Superior temporal gyrus (tissue), 1 donor: Measurements from ENCODE around the gene NARS2.
"Not testable (repeated sequence)": the region's sequence is repeated elsewhere in the genome, so short reads cannot be mapped to it uniquely, and the experiment has no call there.

Experiments
- DNase-seq: peaks from one replicate; pipeline ENCODE4 v3.0.0-alpha.2; 2016; ENCODE audit errors: extremely low spot score

Gene NARS2

DNA sequence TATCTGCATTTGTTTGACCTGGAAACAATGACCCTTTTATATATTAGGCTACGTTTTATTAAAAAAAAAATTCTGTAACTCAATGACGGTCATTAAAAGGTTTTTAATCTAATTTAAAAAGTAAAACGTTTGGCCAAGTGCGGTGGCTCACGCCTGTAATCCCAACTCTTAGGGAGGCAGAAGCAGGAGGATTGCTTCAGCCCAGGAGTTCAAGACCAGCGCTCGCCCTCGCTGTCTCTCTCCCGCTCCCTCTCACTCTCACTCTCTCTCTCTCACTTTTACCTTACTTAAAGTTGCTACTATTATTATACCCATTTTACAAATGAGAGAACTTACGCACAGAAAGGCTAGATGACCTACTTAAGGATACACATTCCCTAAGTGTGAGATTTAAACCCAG, 814 bp upstream of the NARS2 start:
- no peak for DNase-seq

DNA sequence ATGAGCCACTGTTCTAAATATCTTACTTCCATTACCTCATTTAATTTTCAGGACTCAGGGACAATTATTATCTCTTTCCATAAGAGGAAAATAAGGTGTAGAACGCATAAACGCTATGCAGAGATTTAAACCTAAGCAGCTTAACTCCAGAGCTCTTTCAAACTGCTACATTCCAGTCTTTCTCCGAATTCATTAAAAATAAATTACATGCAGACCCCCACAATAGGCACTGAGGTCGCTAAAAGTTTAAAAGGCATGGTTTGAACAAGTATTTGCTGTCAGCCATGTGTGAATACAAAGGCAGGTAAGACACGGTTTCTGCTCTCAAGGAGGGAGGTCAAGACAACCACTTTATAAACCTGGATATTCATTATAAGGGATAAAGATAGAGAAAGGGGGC, 983 bp downstream of the NARS2 start:
- no peak for DNase-seq

DNA sequence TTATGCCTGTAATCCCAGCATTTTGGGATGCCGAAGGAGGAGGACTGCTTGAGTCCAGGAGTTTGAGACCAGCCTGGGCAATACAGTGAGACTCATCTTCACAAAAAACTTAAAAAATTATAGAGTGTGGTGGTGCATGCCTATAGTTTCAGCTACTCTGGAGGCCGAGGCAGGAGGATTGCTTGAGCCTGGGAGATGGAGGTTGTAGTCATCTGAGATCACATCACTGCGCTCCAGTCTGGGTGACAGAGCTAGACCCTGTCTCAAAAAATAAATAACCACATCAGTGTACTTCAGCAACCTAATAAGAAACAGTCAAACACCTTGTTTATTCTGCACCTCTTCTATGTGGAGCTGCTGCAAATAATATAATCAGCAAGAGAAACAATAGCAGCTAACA, 1.4 kb downstream of the NARS2 start:
- DNase-seq: no peak

DNA sequence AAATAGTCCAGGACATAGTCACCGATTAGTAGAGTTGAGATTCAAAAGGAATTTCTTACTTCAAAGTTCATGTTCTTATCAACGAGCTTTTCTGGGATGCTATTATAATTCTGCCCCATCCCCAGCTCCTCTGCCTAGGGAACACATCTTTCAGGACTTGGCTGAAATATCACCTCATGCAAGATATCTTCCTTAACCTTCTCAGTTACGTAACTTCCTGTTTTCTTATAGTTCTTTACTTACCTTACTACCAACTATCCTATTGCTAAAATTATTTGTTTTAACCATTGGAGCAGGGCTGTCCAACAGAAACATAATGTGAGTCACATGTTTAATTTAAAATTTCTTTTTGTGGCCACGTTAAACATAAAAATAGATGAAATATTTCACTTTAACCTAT, 2.3 kb downstream of the NARS2 start:
- no peak for DNase-seq

DNA sequence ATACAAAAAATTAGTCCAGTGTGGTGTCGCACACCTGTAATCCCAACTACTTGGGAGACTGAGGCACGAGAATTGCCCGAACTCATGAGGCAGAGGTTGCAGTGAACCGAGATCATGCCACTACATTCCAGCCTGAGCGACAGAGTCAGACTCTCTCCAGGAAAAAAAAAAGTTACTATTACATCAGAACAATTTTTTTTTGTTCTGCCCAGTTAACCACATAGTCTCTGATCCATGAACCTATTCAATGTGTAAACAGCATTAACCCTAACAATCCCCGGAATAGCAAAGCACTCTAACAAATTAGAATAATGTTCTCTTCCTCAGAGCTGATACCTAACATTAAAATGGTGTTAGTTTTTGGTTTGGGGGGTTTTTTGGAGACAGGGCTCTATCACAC, 4.6 kb downstream of the NARS2 start:
- DNase-seq: no peak

DNA sequence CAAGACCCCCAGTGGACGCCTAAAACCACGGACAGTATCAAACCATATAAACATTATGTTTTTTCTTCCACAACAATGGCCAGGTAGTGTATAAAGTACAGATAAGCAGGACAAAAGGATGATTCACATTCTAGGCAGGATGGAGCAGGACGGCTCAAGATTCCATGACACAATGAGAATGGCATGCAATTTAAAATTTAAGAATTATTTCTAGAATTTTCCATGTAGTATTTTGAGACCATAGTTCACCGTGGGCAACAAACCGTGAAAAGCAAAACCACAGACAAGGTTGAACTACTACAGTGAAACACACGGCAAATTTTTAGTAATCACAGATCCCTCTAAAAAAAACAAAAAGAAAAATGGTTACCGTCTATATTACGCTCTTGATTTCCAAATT, 7.5 kb downstream of the NARS2 start:
- DNase-seq: no peak

DNA sequence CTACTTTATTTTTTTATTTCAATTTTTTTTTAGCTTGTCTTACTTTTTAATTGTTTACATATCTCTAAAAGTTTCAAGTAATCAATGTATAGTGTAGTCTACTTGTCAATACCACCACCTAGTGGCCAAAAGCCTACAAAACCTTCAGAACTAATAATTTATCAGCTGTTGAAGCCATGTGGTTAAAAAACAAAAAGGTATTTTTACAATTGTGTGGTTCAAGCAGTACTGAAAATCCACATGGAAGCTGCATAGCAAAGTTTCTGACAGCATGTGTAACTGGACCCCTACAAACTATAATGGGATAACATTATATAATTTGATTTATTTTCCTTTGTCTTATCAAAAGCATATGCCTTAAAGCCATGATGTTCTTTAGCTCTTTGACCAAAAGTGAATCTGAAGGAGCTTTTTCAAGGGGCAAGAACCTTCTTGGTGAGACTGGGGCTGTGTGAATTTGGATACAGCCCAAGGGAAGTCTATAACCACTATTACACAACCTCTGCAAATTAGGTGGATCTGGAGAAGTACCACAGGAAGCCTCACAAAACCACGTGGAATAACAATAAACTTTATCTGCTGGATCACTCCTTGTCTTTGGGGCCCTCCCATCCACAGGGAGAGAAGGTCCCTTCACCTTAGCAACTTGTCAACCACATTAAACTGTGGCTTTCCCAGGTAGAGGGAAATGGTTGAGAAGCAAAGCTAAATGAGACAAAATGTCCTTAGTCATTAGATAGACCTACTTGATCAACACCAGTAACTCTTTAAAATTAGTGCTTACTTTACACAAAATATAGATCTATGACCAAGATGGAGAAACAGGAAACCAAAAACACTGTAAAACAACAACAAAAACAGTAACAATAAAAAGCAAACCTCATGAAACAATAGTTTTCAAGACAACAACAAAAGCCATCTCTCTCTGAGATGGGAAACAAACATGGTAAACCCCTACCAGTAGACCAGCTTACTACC, 9.9 kb downstream of the NARS2 start:
- peak; percentile 90 for DNase-seq

DNA sequence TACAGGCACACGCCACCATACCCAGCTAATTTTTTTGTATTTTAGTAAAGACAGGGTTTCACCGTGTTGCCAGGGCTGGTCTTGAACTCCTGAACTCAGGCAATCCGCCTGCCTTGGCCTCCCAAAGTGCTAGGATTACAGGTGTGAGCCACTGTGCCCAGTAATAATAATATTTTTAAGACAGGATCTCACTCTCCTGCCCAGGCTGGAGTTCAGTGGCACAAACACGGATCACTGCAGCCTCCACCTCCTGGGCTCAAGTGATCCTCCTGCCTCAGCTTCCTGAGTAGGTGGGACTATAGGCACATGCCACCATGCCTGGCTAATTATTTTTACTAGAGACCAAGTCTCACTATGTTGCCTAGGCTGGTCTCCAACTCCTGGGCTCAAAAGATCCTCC, 10.6 kb downstream of the NARS2 start:
- not testable (repeated sequence) for DNase-seq

DNA sequence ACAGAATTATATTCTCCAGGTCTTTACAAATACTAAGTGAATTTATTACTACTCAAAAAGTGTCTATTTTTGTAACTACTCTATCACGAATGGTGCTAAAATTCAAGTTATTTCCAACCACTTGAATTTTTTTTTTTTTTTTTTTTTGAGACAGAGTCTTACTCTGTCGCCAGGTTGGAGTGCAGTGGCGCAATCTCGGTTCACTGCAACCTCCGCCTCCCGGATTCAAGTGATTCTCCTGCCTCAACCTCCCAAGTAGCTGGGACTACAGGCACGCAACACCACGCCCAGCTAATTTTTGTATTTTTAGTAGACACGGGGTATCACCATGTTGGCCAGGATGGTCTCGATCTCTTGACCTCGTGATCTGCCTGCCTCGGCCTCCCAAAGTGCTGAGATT, 11.6 kb downstream of the NARS2 start:
- DNase-seq: not testable (repeated sequence)

DNA sequence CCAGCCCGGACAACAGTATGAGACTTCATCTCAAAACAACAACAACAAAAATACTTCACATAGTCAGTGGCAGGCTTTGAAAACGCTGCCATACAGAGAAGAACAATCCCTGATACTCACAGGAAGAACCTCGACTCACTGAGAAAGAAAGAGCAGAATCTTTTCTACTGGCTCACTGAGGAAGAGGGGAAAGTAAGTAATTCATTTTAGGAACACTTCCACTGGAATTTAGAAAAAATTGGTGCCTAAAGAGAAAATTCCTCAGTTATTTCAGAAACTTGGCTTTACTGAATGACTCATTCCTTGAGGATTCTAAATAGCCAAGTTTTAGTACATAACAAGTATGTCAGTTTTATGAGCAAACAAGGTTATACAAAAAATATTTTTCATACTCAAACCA, 12.3 kb downstream of the NARS2 start:
- DNase-seq: no peak

DNA sequence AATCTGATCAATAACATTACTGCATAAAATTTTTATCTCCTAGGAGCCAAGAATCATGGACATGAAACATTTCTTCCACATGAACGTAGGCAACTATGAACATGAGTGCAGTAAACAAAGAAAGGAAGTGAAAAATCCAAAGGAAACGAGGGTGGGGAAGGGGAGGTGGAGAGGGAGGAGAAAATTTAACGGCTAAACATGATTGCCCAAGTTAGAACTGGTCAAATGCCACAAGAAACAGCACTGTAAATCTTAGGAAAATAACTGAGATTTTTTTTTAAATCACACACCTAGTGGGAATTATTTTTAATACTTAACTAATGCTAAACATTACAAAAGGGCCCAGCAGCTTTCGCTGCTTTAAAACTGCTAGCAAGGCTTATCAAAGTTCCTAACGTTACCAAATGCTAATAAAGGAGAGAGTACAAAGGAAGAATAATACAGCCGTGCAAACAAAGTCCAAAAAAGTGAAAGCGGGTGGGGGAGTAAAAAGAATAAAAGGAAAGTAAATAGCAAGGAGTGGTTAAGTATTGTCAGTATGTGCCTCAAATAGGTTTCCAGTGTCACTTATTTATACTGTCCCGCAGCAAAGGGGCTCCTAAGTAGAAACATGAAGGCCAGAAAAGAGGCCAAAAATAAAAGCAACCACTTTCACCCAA, 13.7 kb downstream of the NARS2 start:
- DNase-seq: no peak

DNA sequence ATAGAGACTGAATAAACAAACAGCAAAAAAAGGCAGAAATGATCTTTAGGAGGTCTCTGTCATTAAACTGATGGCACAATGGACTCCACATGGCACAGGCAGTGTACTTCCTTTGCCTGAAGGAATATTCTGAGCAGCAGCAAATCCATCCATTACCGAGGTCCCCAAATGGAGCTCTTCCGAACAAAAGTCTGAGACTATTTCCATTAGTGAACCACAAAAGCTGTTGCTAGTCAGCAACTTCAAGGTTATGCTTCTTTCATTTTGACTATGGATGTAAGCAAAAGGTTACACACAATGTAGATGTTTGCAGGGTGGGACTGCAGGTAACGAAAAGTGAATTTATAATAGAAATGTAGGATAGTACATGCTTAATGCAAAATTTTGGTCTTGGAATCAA, 14.5 kb downstream of the NARS2 start:
- no peak for DNase-seq

DNA sequence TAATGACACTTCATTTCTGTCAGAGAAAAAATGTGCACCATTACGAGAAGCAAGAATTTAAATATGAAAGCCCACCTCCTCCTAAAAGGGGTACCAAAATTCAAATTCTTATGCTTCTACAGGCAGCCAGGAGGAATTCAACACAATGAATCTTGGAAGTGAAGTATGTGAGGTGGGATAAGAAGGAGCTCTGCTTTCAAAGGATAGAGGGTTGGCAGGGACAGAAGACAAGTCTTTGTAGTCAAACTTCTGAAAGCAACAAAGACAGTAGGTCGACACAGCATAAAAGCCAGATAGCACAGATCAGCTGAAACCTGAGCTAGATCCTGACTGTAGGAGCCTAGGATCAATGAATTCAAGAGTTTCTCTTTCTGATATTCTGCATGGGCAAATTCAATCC, 17.4 kb downstream of the NARS2 start:
- no peak for DNase-seq

DNA sequence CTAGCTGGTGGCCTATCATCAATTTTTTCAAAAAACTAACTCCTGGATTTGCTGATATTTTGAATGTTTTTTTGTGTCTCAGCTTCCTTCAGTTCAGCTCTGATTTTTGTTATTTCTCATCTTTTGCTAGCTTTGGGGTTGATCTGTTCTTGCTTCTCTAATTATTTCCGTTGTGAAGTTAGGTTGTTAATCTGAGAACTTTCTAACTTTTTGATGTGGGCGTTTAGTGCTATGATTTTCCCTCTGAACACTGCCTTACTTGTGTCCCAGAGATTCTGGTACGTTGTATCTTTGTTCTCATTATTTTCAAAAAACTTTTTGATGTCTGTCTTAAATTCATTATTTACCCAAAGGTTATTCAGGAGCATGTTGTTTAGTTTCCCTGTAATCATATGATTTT, 19.1 kb downstream of the NARS2 start:
- no peak for DNase-seq

DNA sequence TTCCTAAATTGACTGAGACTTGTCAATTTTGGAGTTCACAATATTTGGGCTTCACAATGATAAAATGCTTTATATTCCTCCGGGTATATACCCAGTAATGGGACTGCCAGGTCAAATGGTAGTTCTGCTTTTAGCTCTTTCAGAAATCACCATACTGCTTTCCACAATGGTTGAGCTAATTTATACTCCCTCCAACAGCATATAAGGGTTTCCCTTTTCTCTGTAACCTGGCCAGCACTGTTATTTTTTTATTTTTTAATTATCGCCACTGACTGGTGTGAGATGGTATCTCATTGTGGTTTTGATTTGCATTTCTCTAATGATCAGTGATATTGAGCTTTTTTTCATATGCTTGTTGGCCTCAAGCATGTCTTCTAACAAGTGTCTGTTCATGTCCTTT, 21.8 kb downstream of the NARS2 start:
- no peak for DNase-seq

DNA sequence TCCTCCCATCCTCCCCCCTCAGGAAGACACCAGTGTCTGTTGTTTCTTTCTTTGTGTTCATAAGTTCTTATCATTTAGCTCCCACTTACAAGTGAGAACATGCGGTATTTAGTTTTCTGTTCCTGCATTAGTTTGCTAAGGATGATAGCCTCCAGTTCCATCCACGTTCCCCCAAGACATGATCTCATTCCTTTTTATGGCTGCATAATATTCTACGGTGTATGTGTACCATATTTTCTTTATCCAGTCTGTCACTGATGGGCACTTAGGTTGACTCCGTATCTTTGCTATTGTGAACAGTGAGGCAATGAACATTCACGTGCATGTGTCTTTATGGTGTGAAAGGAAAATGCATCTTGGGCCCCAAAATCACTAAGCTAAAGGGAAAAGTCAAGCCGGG, 22.5 kb downstream of the NARS2 start:
- not testable (repeated sequence) for DNase-seq

DNA sequence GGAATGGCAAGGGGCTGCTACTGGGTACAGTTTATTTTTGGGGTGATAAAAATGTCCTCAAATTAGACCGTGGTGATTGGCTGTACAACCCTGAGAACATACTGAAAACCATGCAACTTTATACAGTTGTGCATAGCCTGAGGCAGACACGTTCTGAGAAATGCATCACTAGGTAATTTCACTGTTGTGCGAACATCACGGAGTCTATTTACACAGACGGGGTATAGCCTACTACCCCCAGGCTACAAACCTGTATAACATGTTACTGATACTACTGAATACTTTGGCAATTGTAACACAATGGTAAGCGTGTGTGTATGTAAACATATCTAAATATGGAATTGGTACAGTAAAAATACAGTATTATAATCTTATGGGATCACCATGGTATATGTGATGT, 23.6 kb downstream of the NARS2 start:
- no peak for DNase-seq

DNA sequence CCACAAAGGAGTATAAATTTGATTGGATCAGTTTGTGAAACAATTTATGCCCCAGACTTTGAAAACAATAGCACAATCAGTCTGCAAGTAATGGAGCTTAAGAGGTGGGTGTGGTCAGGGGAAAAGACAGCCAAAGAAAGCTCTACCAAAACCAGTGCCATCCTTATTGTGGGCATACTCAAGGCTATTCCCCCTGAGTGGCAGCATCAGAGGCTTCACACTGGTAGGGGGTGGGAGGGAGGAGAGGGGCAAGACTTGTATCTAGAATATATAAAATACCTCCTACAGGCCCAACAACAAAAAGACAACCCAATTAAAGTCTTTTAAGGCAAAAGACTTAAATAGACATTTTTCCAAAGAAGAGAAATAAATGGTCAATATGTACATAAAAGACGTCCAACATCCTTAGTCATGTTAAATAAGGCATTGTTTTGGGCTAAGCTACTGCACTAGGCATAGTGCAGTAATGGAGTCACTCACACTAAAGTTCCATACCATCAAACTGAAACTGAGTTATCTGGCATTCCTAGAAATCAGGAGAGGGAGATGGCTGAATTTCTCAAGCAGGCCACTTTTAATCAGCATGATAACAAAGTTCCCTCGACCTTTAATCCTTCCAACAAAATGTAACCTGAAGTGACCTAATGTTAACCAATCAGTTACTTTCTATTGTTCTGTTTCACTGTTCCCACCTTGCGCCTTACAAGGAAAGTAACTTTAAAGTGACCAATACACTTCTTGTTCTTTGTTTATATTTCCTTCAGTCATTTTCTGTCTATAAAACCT, 24.8 kb downstream of the NARS2 start:
- no peak for DNase-seq

DNA sequence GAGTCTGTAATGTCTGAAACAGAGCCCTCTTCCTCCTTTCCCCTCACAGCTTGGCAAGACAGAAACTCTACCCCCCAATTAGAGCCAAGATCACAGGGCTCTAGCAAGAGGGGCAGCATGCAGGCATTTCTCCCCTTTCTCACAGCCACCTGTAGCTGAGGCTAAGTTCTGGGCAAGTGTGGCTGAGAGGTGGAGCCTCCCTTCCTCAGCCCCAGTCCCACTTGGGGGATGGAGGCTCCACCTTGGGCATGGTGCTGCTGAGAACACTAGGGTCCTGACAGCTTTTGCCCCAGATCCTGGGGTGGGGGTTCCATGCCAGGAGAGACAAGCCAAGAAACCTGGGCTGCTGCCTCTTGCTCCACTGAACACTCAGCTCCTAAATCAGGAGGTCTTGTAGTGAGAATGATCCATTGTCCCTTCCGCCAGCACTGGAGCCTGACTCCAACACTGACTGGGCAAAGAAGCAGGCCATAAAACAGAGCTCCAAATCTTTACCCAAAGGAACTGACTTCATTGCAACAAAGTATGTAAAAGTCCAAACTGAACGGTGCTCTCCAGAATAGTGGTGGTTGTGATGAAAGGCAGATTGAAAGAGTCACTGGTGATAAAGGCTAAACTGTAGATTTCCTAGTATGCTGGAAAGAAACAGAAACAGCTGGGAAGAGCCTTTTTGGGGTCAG, 25.6 kb downstream of the NARS2 start:
- DNase-seq: no peak

DNA sequence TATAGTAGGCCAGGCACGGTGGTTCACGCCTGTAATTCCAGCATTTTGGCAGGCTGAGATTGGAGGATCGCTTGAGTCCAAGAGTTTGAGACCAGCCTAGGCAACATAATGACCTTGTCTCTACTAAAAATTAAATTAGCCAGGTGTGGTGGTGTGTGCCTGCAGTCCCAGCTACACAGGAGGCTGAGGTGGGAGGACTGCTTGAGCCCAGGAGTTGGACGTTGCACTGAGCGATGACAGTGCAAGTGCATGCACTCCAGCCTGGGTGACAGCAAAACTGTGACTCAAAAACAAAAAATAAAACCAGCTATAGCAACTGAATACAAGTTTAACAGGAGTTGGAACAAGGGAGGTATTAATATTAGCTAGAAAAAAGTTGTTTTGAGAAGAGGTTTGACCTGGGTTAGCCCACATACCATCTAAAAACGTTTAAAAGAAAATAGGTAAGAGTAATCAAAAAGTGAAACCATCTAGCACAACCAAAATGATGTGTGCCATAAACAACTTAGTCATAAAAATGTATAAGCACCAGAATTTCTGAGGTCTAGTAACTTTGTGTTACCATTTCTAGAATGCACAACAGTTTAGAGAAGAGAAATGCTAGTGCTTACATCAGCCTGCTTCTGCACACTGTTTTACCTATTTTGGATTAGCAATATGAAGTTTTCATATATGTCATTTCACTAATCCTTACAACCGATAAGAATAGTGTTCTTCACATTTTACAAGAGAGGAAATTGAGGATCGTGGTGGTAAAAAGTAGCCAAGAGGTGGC, 26.5 kb downstream of the NARS2 start:
- DNase-seq: no peak

DNA sequence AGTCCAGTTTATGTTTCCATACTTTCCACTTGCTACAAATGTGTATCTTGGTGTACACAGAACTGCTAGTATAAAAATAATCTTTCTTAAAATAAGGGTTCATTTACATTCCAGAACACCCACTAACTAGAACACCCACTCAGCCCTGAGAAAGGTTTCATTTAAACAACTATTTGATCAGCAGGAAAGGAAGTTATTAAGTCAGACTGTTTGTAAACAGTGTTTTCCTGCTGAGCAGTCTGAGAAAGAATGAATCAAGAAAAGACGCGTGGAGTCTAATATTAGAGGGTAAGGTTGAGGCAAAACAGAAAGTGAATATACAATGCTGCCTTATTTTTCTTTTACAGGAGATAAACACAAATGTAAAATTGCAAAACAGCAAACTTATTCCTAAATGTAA, 32.7 kb downstream of the NARS2 start:
- DNase-seq: no peak
